Gastroesophageal sphincter (tissue), 4 donors: ENCODE measurements around the gene HYCC2. TPM values are rescaled to one million over a fixed set of nuclear protein-coding genes. Genes with fewer than 3 reads are reported as not detected.

ENCODE experiments used
- ATAC-seq: fragments of 150-250 bp; one replicate; pipeline ENCODE4 v1.9.1; 2016; ENCODE audit warnings: mild to moderate bottlenecking, moderate library complexity
- H3K27ac ChIP-seq, 4 donors: fragments of 200-600 bp; sonication (generic) in 3 of 4; 1 replicate in 3 of 4; 2 replicates in 1 of 4; pipeline ENCODE4 v1.5.1; 2016 to 2019
- H3K27me3 ChIP-seq: fragments of 200-600 bp; sonication (generic); one replicate; pipeline ENCODE4 v1.5.1; 2019
- H3K36me3 ChIP-seq, 2 donors: fragments of 200-600 bp; sonication (generic); one replicate each; pipeline ENCODE4 v1.5.1; 2019; ENCODE audit warnings: control low read depth in 1 of 2
- H3K4me1 ChIP-seq, 3 donors: fragments of 200-600 bp; sonication (generic); 1 replicate in 2 of 3; 2 replicates in 1 of 3; pipeline ENCODE4 v1.5.1; 2016 to 2019; ENCODE audit warnings: control low read depth in 2 of 3
- H3K4me3 ChIP-seq, 2 donors: fragments of 200-600 bp; sonication (generic); one replicate each; pipeline ENCODE4 v1.5.1; 2019; ENCODE audit warnings: mild to moderate bottlenecking in 1 of 2, moderate library complexity in 1 of 2
- H3K9me3 ChIP-seq, 3 donors: fragments of 200-600 bp; sonication (generic); one replicate each; pipeline ENCODE4 v1.5.1; 2017 to 2019; ENCODE audit warnings: control low read depth in 2 of 3
- CTCF ChIP-seq, 4 experiments: fragments of 200-600 bp in 2 of 4; fragments of 450-650 bp in 2 of 4; sonication (generic) in 1 of 4; IDR thresholded peaks; one replicate each; pipeline ENCODE4 v1.5.1; 2017 to 2019; ENCODE audit warnings: antibody characterized with exemption in 4 of 4, mild to moderate bottlenecking in 2 of 4, moderate library complexity in 2 of 4
- EP300 ChIP-seq: sonication (generic); formaldehyde crosslinking; IDR thresholded peaks from one replicate; pipeline ENCODE4 v1.6.1; 2017; ENCODE audit warnings: antibody characterized with exemption, mild to moderate bottlenecking
- POLR2A ChIP-seq, 2 donors: fragments of 450-650 bp; IDR thresholded peaks; one replicate each; pipeline ENCODE4 v1.6.1; 2017; ENCODE audit warnings: antibody characterized with exemption in 2 of 2, mild to moderate bottlenecking in 2 of 2, moderate library complexity in 1 of 2
- POLR2AphosphoS5 ChIP-seq: sonication (generic); formaldehyde crosslinking; IDR thresholded peaks from one replicate; pipeline ENCODE4 v1.6.1; 2017; ENCODE audit warnings: antibody characterized with exemption
- WGBS, 2 donors: methylation state at CpG; one replicate each; pipeline ENCODE4 v1.1.5; 2018; ENCODE audit warnings: low coverage in 1 of 2; 5-methylcytosine and 5-hydroxymethylcytosine counted together
- total RNA-seq, 4 donors: library from RNA; depleted of rRNA; stranded (reverse); fragments of >200 nt; gene quantifications; one replicate each; pipeline ENCODE4 v1.1.0, GENCODE V29; 2016

The HYCC2 gene
- total RNA-seq, 4 donors from 2014 or later: 10.6 to 19.9 (median 13.9) TPM

DNA sequence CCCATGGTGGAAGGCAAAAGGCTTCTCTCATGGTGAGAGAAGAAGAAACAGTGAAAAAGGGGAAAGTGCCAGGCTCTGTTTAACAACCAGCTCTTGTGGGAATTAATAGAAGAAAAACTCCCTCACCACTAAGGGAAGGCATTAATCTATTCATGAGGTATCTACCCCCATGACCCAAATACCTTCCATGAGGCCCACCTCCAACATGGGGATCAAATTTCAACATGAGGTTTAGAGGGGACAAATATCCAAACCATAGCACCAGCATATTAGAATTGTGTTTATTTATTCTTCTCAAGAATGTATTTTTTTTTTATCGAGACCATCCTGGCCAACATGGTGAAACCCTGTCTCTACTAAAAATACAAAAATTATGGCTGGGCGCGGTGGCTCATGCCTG is 39.6 kb upstream of the HYCC2 start:
- H3K4me3 ChIP-seq: no peak overlapping the region
- no peaks in the 10 kb centered on the region for H3K36me3 ChIP-seq
- no peak for TF ChIP-seq POLR2AphosphoS5
- no peak for TF ChIP-seq EP300
- H3K4me1 ChIP-seq: peaks cover 0 to 17% (median 0%) of the 10 kb centered on the region in 3 donors
- H3K9me3 ChIP-seq: no peaks in the 10 kb centered on the region
- no peak for ATAC-seq
- H3K27ac ChIP-seq: no peak overlapping the region
- H3K27me3 ChIP-seq: no peaks in the 10 kb centered on the region
- 90 to 100% methylated on average over 1 to 2 of the region's 3 CpGs for WGBS, 2 donors

DNA sequence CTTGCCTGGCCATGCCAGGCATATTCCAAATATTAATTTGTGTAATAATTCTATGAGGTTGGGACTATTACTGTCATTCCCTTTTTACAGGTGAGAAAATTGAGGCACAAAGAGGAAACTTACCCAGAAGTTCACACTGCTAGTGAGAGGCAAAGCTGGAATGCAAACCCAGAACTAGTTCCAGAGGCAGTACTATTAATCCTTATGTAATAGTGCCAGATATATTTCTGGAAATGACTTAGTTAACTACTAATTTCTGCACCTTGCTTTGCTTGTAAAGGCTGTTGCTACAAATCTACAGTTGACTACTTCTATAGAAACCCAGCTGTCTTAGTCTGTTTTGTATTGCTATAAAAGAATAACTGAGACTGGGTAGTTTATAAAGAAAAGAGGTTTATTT is 39.1 kb upstream of the HYCC2 start:
- H3K36me3 ChIP-seq: no peaks in the 10 kb centered on the region
- no peaks in the 10 kb centered on the region for H3K9me3 ChIP-seq
- no peaks in the 10 kb centered on the region for H3K27me3 ChIP-seq
- no peak for ATAC-seq
- H3K4me1 ChIP-seq: peaks cover 0 to 16% (median 0%) of the 10 kb centered on the region in 3 donors
- no peak overlapping the region for H3K27ac ChIP-seq
- H3K4me3 ChIP-seq: no peak overlapping the region
- TF ChIP-seq CTCF (IDR thresholded peaks at IDR 0.05): no peak

GRCh38 chr2:201109186-201109585 is 37.7 kb upstream of the HYCC2 start:
- no peaks in the 10 kb centered on the region for H3K27me3 ChIP-seq
- TF ChIP-seq EP300 (no peak), POLR2AphosphoS5 (no peak), POLR2A (IDR thresholded peaks at IDR 0.05) (no peak), CTCF (IDR thresholded peaks at IDR 0.05) (no peak)
- no peak overlapping the region for H3K4me3 ChIP-seq
- H3K4me1 ChIP-seq: peaks cover 0 to 2% (median 0%) of the 10 kb centered on the region in 3 donors
- H3K36me3 ChIP-seq: peaks cover 0 to 4% of the 10 kb centered on the region in 2 donors
- no peak overlapping the region for H3K27ac ChIP-seq
- WGBS, 2 donors: 83 to 100% methylated on average over 1 to 4 of the region's 4 CpGs
- no peaks in the 10 kb centered on the region for H3K9me3 ChIP-seq
- no peak for ATAC-seq

GRCh38 chr2:201108341-201108740 is 36.9 kb upstream of the HYCC2 start:
- ATAC-seq: no peak

GRCh38 chr2:201107624-201108023 is 36.2 kb upstream of the HYCC2 start:
- TF ChIP-seq POLR2AphosphoS5 (no peak), POLR2A (IDR thresholded peaks at IDR 0.05) (no peak), EP300 (no peak), CTCF (IDR thresholded peaks at IDR 0.05) (no peak)
- no peak overlapping the region for H3K4me3 ChIP-seq

More at GRCh38 chr2:201108341-201108740, 36.9 kb upstream of the HYCC2 start:
- no peak overlapping the region for H3K27ac ChIP-seq
- 80 to 93% methylated on average over 2 of the region's 2 CpGs for WGBS, 2 donors
- H3K27me3 ChIP-seq: no peaks in the 10 kb centered on the region
- peaks cover 0 to 4% of the 10 kb centered on the region in 2 donors for H3K36me3 ChIP-seq
- H3K9me3 ChIP-seq: no peaks in the 10 kb centered on the region
- no peaks in the 10 kb centered on the region for H3K4me1 ChIP-seq
- H3K4me3 ChIP-seq: no peak overlapping the region
- no peak for TF ChIP-seq EP300
- TF ChIP-seq CTCF (IDR thresholded peaks at IDR 0.05): no peak
- no peak for TF ChIP-seq POLR2AphosphoS5
- TF ChIP-seq POLR2A (IDR thresholded peaks at IDR 0.05): no peak

More at GRCh38 chr2:201107624-201108023, 36.2 kb upstream of the HYCC2 start:
- no peak overlapping the region for H3K27ac ChIP-seq
- no peak for ATAC-seq
- no peaks in the 10 kb centered on the region for H3K27me3 ChIP-seq
- no peaks in the 10 kb centered on the region for H3K4me1 ChIP-seq
- H3K9me3 ChIP-seq: no peaks in the 10 kb centered on the region
- WGBS, 2 donors: 95 to 100% methylated on average over 2 of the region's 2 CpGs
- peaks cover 0 to 4% of the 10 kb centered on the region in 2 donors for H3K36me3 ChIP-seq
